Bone marrow (tissue), 2 donors: ENCODE results near the gene MFSD12.
"Not testable (repeated sequence)": the region's sequence is repeated elsewhere in the genome, so short reads cannot be mapped to it uniquely, and the experiment has no call there.

ENCODE experiments used
- DNase-seq, 2 donors: peaks; one replicate each; lab custom pipeline; 2025; lab: John Stamatoyannopoulos, UW

Gene MFSD12

DNA sequence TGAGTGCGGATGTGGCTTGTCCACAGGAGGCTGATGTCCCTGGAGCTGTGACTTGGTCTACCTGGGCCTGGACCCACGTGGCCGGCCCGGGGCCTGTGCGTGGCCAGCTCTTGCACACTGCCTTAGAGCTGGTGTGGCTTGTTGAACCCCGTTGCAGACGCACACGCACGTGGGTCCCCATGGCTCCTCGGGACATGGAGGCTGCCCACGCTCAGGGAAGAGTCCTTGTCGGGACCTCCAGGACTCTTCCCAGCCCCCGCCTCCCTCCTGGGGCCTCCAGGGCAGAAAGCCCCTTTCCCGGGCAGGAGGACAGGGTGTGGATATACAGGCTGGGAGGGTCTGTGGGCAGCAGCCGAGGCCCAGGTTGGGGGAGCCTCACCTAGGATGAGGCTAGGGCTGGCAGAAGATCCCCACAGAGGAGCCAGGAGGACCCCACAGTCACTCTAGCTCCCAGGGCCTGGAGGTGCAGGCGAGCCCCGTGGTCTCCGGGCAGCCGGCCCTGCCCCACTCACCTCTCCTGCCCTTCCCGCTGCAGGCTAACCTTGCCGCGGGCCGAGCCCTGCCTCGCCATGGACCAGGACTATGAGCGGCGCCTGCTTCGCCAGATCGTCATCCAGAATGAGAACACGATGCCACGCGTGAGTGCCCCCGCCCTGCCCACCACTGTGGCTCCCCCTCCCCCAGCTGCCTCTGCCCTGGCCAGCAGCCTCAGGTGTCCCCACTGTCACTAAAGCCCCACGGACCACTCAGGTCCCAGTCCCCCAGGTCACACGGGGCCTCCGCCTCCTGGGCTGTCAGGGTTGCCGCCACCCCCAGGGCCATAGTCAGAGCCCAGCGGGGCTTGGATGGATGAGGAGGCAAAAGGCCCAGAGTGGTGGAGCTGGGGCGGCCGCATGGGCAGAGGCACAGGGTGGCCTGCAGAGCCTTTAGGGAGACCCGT lies 34.7 kb downstream of the MFSD12 start:
- DNase-seq = no peak

- no peak for DNase-seq
These were observed 36.3 kb downstream of the MFSD12 start for GRCh38 chr19:3521104-3521445.

GRCh38 chr19:3520166-3521103 lies 37.0 kb downstream of the MFSD12 start:
- DNase-seq = no peak

- DNase-seq = no peak
These were observed 38.3 kb downstream of the MFSD12 start for GRCh38 chr19:3519126-3519525.

DNA sequence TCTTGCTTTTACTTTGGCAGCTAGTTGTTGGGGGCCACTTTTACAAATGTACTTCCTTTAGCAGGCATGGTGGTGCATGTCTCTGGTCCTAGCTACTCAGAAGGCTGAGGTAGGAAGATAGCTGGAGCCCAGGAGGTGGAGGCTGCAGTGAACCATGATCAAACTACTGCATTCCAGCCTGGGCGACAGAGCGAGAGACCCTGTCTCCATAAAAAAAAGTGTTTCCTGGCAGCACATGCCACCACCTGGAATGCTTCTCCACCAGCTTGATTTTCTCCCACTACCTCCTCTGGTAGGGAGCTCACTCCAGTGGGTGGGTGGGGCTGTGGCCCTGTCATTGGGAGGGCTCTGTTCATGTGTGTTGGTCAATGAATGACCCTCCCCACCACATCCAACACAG lies 38.7 kb downstream of the MFSD12 start:
- DNase-seq = no peak

- no peak for DNase-seq
These were observed 39.1 kb downstream of the MFSD12 start for GRCh38 chr19:3518255-3518654.

DNA sequence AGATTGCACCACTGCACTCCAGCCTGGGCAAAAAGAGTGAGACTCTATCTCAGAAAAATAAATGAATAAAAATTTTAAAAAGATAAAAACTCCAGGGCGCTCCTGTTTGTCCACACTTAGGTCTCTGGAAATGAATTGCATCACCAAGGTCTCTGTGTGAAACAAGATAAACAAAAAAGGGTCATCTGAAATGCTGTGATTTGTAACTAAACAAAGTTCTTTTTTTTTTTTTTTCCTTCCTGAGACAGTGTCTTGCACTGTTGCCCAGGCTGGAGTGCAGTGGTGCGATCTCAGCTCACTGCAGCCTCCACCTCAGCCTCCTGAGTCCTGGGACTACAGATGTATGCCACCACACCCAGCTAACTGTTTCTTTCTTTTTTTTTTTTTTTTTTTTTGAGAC lies 39.7 kb downstream of the MFSD12 start:
- no peak for DNase-seq

GRCh38 chr19:3516675-3517207 lies 40.6 kb downstream of the MFSD12 start:
- no peak for DNase-seq

- no peak for DNase-seq
These were observed 41.4 kb downstream of the MFSD12 start for GRCh38 chr19:3515891-3516422.

GRCh38 chr19:3514930-3515329 lies 42.5 kb downstream of the MFSD12 start:
- no peak for DNase-seq

DNA sequence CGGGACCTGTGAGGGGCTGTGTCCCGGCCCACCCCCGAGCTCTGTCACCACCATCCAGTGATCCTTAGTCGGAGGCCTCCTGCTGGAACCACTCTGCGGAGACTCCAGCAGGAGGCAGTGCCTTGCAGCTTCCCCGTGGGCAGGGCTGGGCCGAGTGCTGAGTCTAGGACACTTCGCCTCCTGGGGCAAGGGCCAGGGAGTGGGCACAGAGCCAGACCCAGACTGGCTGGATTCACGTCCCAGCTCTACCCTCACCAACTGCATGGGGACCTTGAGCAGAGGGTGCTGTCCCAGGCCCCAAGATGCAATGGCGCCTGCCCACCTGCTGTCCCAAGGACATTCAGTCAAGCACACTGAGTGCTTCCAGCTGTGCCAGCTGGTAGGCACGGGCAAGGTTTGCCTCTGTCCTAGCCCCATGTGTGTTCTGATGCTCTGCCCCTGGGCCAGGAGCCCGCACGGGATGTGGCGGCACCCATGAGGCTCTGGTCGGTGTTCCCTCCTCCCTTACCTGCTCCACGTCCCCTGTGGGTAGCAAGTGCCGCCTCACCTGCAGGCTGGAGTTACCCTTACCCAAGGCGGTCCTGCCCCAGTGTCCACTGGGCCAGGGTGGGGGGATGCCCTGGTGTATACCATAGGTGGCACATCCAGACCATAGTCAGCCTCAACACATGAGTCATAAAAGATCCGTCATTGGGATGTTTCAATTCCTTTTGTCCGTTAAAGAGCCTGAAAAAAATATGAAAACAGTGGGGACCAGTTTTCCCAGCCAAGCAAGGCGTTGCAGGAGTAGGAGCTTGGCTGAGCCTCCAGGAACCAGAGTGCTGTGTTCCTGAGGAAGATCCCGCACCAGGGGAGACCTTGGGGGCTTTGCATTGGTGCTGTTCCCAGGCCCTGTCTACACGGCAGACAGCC lies 43.9 kb downstream of the MFSD12 start:
- no peak for DNase-seq

- DNase-seq = no peak
These were observed 44.7 kb downstream of the MFSD12 start for GRCh38 chr19:3512562-3513228.

- no peak for DNase-seq
These were observed 45.7 kb downstream of the MFSD12 start for GRCh38 chr19:3511506-3512251.

- DNase-seq = no peak
These were observed 46.7 kb downstream of the MFSD12 start for GRCh38 chr19:3510727-3511126.

- no peak for DNase-seq
These were observed 47.8 kb downstream of the MFSD12 start for GRCh38 chr19:3509566-3509989.

GRCh38 chr19:3508771-3509535 lies 48.4 kb downstream of the MFSD12 start:
- DNase-seq = no peak

DNA sequence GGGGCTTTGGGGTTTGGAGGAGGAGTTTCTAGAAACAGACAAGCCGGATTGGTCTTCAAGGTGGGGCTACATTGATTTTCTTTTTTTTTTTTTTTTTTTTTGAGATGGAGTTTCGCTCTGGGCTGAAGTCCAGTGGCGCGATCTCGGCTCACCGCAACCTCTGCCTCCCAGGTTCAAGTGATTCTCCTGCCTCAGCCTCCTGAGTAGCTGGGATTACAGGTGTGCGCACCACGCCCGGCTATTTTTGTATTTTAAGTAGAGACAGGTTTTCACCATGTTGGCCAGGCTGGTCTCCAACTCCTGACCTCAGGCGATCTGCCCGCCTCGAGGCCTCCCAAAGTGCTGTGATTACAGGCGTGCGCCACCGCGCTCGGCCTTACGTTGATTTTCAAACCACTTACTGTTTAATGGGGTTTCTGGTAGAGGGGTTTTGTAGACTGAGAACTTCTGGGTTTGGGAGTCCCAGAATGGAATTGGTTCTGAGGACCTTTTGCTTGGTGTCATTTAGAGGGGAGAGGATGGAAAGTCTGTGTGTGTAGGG lies 49.2 kb downstream of the MFSD12 start:
- not testable (repeated sequence) for DNase-seq

- DNase-seq = no peak
These were observed 49.8 kb downstream of the MFSD12 start for GRCh38 chr19:3507371-3508120.
